Tongue (tissue), 2 donors: ENCODE results near the gene TMEM114. TPM values are rescaled to one million over a fixed set of nuclear protein-coding genes. Genes with fewer than 3 reads are reported as not detected.

ENCODE experiments used
- DNase-seq: peaks from one replicate; pipeline ENCODE4 v3.0.0-alpha.2; 2015
- total RNA-seq: library from RNA; depleted of rRNA; stranded (reverse); fragments of >200 nt; gene quantifications from one replicate; pipeline ENCODE4 v1.2.3, GENCODE V29; 2014

Gene TMEM114
- total RNA-seq, 1 donor from 2014 or later: not detected

- DNase-seq: no peak
These were observed 42.1 kb downstream of the TMEM114 start for GRCh38 chr16:8548166-8548565.

- no peak for DNase-seq
These were observed 42.5 kb downstream of the TMEM114 start for GRCh38 chr16:8547762-8548161.

DNA sequence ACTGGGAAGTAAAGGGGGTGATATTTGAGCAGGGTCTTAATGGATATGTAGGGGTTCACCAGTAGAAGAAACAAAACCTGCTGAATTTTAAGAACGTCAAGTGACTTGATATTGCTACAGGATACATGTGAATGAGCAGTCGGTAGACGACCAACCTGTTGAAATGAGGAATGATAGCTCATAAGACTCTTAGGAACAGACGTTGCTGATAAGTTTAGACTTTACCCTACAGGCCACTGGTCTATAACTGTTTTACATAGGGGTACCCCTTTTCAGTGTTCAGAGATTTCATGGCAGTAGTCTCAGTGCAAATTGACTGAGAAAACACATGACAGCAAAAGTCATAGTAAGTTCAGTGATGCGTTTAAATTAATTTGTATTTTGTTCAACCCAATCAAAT lies 45.9 kb downstream of the TMEM114 start:
- no peak for DNase-seq

DNA sequence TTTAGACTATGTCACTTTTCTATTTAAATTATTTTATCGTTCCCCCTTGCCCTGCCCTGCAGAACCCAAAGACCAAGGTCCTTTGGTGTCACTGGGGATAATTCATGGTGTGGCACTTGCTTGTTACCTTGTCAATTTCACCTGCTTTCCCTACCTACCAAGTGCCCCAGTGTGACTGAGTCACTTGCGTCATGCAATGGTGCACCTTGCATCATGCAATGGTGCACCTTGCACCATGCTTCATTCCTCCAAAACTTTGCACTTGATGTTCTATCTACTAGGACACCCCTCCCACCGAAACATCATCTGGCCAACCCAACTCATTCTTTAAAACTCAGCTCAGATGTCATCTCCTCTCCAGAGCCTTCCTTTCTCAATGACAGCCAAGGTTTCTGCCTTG lies 47.1 kb downstream of the TMEM114 start:
- DNase-seq: no peak

DNA sequence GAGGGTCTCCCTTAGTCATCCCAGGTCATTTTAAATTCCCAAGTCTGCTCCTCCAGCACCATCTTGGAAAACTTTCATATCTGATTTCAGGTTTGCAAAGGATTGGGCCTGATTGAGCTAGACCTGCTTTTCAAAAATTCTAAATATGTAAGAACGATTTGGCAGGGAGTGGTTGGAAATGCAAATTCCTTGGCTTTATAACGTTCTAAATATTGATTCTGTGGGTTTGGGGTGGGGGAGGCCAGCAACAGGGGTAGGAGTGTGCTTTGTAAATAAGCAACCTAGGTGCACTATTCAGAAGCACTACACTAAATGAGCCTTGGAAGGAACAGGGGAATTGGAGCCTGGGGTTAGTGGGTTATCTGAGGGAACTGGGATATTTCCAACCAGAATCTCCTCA lies 47.9 kb downstream of the TMEM114 start:
- no peak for DNase-seq

- no peak for DNase-seq
These were observed 48.4 kb downstream of the TMEM114 start for GRCh38 chr16:8541868-8542267.

DNA sequence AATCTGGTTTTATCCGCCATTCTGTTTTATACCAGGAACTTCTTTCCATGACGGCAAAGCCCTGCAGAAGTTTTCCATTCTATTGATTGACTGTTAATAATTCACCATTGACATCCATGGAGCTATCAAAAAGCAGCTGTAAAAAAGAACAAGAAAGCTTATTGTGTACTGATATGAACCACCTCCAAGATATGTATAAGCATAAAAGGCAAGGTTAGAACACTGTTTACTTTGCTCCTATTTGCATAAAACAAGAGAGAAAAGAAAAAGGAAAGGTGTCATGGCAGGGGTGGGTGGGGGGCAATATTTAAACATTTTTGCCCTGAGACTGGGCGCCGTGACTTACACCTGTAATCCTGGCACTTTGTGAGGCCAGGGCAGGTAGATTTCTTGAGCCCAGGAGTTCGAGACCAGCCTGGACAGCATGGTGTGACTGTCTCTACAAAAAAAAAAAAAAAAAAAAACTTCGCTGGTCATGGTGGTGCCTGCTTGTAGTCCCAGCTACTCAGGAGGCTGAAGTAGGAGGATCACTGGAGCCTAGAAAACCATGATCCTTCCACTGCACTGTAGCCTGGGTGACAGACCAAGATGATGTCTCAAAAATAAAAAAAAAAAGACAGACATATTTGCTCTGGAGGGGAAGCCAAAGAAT lies 52.5 kb downstream of the TMEM114 start:
- DNase-seq: no peak

- DNase-seq: no peak
These were observed 56.8 kb downstream of the TMEM114 start for GRCh38 chr16:8533509-8533908.

GRCh38 chr16:8530752-8531384 lies 59.4 kb downstream of the TMEM114 start:
- no peak for DNase-seq

DNA sequence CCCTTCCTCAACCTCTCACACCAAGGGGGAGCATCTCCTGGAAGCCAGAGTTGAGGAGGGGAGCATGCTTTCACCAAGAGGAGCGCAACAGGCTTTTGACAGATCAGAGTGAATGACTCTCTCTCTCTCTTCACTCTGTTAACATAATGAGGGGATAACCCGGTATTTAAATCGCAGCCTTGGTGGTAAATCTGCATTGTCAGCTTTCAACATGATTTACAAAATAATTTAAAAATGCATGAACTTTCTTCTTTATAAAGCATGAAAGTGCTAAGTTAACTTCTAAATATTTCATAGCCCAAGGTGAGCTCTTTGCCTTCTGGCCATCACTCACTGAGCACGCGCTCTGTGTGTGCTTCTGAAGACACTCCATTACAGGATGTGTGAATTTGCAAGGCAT lies 61.8 kb downstream of the TMEM114 start:
- no peak for DNase-seq

- no peak for DNase-seq
These were observed 66.4 kb downstream of the TMEM114 start for GRCh38 chr16:8523932-8524331.

DNA sequence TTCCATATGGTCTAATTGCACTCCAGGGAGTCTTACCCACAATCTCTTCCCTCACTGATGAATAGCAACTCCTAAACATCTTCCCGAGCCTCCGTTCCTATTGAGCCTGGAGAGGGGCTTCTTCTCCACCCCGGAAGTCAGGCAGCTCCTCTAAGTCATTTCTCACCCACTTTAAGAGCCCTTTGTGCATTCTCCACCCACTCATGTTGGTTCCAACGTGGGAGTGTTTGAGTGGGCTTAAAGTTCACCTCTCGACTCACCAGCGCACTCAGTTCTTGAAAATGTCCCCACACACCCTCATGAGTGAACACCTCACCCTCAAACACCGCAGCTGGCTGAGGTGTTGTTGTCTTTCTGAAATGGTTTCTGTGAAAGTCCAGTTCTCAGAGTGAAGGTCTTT lies 67.6 kb downstream of the TMEM114 start:
- DNase-seq: no peak

DNA sequence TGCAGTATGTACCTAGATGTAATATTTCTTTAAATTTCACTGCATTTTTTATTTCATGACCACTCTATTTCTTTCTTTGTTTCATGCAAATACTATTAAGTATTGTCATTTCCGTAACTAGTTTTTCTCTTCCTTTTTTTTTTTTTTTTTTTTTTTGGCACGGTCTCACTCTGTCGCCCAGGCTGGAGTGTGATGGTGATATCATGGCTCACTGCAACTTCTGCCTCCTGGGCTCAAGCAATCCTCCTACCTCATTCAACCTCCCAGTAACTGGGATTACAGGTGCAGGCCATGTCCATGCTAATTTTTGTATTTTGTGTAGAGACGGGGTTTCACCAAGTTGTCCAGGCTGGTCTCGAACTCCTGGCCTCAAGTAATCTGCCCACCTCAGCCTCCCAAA lies 70.7 kb downstream of the TMEM114 start:
- no peak for DNase-seq

Other genes starting within 250 kb of the TMEM114 start
- 33.4 TPM for gene METTL22, start 31.2 kb upstream of the TMEM114 start, total RNA-seq
- 18.9 TPM for gene ABAT, start 84.1 kb upstream of the TMEM114 start, total RNA-seq
- 5.9 TPM for gene TMEM186, start 207.1 kb upstream of the TMEM114 start, total RNA-seq
- gene PMM2, start 207.3 kb upstream of the TMEM114 start, total RNA-seq: 27.9 TPM